Activated CD8-positive, alpha-beta memory T cell treated with anti-CD3 and anti-CD28 coated beads for 36 hours (primary cell): Measurements from ENCODE around the gene POLR3GL. TPM values are rescaled to one million over a fixed set of nuclear protein-coding genes. Genes with fewer than 3 reads are reported as not detected.
"Not testable (repeated sequence)": the region's sequence is repeated elsewhere in the genome, so short reads cannot be mapped to it uniquely, and the experiment has no call there.

Source experiments
- CTCF ChIA-PET: fragments of 350-600 bp; sonication (Branson Sonifier 250); formaldehyde crosslinking; loops from one replicate; lab custom pipeline; 2021; ENCODE audit warnings: antibody characterized with exemption; lab: Charles Lee
- POLR2A ChIA-PET: fragments of 350-600 bp; sonication (Branson Sonifier 250); formaldehyde crosslinking; loops from one replicate; lab custom pipeline; 2021; ENCODE audit warnings: antibody characterized with exemption; lab: Charles Lee
- total RNA-seq, 2 experiments: library from RNA; stranded (reverse); gene quantifications; one replicate each; pipeline ENCODE4 v1.2.3, GENCODE V29; 2021

Gene POLR3GL
- total RNA-seq, 2 experiments from 2014 or later: 18.1 to 21.9 TPM

DNA sequence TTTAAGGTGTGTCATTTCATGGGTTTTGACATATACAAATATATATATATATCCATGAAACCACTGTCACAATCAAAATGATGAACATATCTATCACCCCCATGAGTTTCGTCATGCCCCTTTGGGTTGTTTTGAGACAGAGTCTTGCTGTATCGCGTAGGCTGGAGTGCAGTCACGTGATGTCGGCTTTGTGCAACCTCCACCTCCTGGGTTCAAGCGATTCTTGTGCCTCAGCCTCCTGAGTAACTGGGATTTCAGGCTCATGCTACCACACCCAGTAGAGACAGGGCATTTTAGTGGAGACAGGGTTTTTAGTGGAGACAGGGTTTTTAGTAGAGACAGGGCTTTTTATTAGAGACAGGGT lies 49.1 kb downstream of the POLR3GL start:
- CTCF ChIA-PET: interaction anchor here (0.7 to 9.5 kb wide), 3 partner anchors 8 to 35 kb away, joined by 3 to 161 read pairs (median 3); partner anchors contain the start of gene HJV
- POLR2A ChIA-PET: no interaction called here

DNA sequence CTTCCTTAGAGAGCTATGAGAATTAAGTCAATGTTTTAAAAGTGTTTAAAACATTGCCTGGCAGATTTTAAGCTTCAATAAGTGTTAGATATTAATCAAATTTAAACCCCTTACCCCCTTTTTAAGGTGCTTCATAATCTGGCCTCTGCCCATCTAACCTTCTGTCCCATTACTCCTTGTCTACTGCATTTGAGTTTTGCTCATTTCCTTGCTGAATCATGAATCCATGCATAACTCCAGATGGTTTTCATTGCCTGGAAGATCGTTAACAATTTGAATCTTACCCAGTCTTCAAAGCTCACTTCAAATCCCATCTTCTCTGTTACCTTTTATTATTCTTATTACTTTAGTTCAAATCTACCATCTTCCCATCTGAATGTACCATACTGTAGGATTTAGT lies 52.4 kb downstream of the POLR3GL start:
- ChIA-PET CTCF (interaction anchor here (0.9 to 2.4 kb wide), 3 partner anchors 18 to 83 kb away, joined by 3 to 9 read pairs (median 4); no protein-coding TSS in a partner anchor), POLR2A (no interaction called here)

DNA sequence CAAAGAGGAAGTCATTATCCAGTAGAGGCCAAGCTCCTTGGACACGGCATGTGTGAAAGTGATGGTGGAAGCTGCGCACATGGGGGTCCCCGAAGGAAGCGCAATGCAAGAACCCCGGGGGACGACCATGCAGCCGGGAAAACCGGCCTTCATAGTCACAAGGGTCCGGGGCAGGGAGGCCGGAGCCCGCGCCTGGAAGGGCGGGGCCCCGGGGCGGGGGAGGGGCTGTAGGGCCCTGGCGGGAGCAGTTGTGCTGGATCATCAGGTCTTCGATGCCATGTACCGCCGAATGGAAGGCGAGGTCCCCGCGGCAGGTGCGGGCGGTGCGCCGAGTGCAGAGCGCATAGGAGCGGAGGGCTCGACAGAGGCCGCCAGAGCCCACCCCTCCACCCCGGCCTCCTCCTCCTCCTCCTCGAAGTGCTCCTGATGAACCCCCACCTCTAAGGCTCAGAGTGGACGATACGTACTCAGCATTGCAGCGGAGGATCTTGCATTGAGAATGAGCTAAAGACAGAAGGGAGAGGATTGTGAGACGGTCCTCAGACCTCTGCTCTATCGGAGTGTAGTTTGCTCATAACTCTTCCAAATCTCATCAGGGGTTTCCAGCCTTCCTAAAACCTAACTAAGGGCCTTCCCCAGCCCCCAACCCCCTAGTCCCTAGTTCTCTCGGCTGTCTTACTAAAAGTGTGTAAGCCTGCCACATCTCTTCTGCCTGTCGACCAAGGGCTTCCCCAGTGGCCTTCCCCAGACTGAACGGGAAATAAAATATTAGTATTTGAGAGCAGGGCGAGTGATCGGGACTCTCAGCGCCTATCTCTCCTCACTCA lies 55.0 kb downstream of the POLR3GL start:
- CTCF ChIA-PET: interaction anchor here (1.4 kb wide), 1 partner anchor 14 kb away, joined by 3 read pairs; no protein-coding TSS in a partner anchor

DNA sequence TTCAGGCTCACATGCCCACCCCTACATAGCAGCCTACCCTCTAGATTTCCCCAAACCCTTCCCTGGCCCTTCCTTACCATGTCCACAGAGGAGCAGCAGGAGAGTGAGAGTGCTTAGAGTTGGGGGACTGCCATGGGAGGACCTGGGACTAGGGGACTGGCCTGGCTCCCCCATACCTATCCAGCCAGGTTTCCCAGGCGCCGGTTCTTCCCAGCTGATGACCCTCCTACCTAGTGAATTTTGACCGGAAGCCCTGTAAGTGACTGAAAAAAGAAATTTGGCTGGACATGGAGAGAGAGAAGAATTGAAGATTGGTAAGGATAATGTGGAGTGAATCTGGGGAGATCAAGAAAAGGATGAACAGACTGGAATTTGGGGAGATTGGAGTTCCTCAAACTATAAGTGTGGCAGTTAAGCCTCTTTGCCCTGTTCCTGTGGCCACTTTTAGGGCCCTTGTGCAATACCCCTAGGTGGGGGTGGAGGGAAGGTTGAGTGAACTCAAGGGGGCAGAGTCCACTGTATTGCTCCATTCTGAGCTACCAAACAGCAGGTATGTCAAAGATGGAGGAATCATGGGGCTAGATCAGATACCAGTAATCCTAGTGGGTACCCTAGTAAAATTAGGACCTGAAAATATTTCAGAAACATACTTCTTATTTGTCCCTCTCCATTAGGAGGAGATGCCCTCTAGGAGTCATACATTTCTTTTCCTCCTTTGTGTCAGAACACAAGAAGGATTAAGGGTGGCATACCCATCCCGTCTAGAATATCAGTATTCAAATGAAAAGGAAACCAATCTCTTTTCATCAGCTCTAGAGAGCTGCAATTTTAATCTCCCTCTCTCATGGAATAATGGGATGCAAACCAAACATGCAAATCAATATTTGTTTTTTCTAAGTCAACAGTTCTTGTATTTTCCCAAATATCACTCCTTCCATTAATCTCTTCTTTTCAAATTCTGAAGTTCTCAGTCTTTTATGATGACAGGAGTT lies 55.9 kb downstream of the POLR3GL start:
- CTCF ChIA-PET: interaction anchor here (1.4 kb wide), 1 partner anchor 13 kb away, joined by 3 read pairs; no protein-coding TSS in a partner anchor

More for the DNA sequence above, 55.0 kb downstream of the POLR3GL start:
- POLR2A ChIA-PET: no interaction called here

DNA sequence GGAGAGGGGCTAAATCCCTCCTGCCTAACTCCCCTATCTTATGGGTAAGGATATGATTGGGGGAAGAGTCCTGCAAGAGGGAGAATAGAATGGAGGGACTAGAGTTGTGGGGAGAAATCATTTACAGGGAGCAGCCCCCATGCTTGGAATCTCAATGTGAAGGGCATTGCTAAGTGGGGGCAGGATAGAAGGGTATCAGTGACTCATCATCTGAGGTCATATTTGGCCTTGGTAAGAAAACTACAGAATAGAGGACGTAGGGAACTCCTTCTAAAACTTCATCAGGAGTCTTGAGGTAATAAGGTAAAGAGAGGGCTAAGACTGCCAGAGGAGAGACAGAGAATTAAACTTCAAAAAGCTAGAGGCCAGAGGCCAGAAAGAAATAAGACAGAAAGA lies 56.6 kb downstream of the POLR3GL start:
- ChIA-PET POLR2A (no interaction called here), CTCF (interaction anchor here (0.7 to 1.4 kb wide), 2 partner anchors 8 to 12 kb away, joined by 3 read pairs; no protein-coding TSS in a partner anchor)

More for the DNA sequence above, 55.9 kb downstream of the POLR3GL start:
- POLR2A ChIA-PET: no interaction called here

DNA sequence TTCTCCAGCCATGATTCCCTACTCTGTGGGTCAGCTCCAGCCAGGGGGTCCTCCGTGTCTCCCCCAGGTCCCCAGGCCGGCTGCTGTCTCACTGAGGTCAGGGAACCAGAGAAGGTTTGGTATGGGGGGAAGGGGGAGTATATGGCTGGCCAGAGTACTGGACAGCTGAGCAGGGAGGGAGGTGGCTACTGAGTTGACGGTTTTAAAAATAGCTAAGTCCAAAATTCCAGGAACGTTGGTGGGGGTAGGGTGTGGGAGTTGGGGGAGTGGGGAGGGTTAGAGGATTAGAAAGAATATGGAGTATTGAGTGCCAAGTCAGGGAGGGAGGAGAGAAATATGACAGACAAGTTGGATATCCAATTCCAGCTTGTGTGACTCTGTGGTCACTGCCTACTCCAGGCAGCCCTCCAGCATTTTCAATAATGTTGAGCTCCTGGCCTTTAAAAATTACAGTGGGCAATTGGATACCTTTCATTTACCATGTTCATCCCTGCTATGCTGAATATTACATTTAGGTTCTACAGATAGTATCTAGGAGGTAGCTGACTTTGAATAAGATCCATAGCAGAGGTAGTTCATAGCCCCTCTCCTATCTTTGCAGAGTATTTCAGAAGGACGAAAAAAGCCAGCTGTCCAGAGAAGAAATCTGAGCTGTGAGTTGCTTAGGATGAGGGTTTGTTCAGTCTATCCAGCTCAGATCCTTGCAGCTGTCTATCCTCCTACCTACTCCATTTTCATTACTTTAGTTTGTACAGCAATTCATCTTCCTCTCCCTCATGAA lies 57.3 kb downstream of the POLR3GL start, which contains the start of gene HJV:
Gene HJV (minus strand): TSS at position 114 of the 781 bp plus-strand sequence. CDS start 1,504 bp downstream, outside the sequence.
- ChIA-PET CTCF (interaction anchor here (0.7 kb wide), 2 partner anchors 8 to 13 kb away, joined by 3 read pairs; no protein-coding TSS in a partner anchor), POLR2A (no interaction called here)

DNA sequence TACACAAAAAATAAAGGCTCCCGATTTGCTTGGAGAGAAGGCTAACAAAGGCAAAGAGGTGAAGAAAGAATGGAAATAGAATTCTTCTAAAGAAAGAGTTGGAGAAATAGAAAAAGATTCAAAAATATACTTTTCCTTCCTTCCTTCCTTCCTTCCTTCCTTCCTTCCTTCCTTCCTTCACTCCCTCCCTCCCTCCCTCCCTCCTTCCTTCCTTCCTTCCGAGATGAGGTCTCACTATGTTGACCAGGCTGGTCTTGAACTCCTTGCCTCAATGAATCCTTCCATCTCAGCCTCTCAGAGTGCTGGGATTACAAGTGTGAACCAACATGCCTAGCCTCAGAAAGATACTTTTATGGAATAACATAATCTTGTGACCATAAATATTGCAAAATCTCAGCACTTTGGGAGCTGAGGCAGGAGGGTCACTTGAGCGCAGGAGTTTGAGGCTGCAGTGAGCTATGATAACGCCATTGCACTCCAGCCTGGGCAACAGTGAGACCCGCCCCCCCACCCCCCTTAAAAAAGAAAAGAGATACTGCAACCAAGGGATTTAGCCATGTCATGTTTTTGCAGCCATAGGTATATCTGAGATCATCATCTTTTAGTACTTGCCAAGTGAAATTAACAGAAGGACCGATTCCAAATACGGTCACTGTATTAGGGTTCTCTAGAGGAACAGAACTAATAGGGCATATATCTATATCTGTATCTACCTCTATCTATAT lies 58.1 kb downstream of the POLR3GL start:
- POLR2A ChIA-PET: no interaction called here
- CTCF ChIA-PET: no interaction called here

DNA sequence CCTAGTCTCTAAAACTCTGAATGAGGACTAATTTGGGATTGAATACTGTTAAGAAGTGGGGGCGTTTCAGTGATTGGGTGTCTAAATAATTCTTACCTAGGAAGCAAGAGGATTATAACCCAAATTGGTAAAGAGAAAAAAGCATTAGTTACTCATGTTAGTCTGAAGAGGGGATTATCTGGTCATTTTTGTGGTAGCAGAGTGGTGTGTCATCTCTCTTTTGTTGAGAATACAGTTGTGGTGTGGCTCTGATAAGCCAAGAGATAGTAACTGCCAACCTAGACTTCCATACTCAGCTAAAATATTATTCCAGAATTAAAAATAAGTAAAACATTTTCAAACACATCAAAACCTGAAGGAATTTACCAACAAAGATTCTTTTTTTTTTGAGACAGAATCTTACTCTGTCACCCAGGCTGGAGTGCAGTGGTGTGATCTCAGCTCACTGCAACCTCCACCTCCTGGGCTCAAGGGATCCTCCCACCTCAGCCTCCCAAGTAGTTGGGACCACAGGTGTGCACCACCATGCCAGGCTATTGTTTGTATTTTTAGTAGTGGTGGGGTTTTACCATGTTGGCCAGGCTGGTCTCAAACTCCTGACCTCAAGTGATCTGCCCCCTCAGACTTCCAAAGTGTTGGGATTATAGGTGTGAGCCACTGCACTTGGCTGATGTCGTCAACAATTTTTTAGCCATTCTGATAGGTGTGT lies 61.5 kb downstream of the POLR3GL start:
- CTCF ChIA-PET: interaction anchor here (0.8 to 1.4 kb wide), 2 partner anchors 49 to 181 kb away, joined by 3 read pairs; partner anchors contain the start of gene NUDT17

DNA sequence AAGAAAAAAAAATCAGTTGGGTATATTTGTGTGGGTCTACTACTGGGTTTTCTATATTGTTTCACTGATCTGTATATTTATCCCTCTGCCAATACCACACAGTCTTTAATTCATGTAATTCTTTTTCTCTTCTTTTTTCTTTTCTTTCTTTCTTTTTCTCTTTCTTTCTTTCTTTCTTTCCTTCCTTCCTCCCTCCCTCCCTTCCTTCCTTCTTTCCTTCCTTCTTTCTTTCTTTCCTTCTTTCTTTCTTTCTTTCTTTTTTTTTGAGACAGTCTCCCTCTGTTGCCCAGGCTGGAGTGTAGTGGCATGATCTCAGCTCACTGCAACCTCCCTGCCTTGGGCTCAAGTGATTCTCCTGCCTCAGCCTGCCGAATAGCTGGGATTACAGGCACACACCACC lies 62.2 kb downstream of the POLR3GL start:
- POLR2A ChIA-PET, CTCF ChIA-PET: not testable (repeated sequence)

More for the DNA sequence above, 61.5 kb downstream of the POLR3GL start:
- POLR2A ChIA-PET: not testable (repeated sequence)

Other genes with a start within 250 kb of the POLR3GL start
- gene CD160, start 245.2 kb upstream of the POLR3GL start, total RNA-seq: 10 to 100 TPM; 49.0 to 57.8 TPM
- 10 to 100 TPM; 16.3 to 16.4 TPM for gene RNF115, start 140.6 kb upstream of the POLR3GL start, total RNA-seq
- 10 to 100 TPM; 55.8 to 56.3 TPM for gene POLR3C, start 140.5 kb upstream of the POLR3GL start, total RNA-seq
- gene NUDT17, start 119.1 kb upstream of the POLR3GL start, total RNA-seq: 1 to 10 TPM; 2.6 to 2.9 TPM
- 10 to 100 TPM; 17.6 to 17.7 TPM for gene PIAS3, start 105.6 kb upstream of the POLR3GL start, total RNA-seq
- 1 to 10 TPM in 1 of 2 experiments, under 1 TPM in 1; 0.82 to 1.2 TPM for gene ANKRD35, start 78.8 kb upstream of the POLR3GL start, total RNA-seq
- 1 to 10 TPM; 2.4 to 2.8 TPM for gene ITGA10, start 54.6 kb upstream of the POLR3GL start, total RNA-seq
- 10 to 100 TPM; 33.6 to 34.0 TPM for gene PEX11B, start 46.0 kb upstream of the POLR3GL start, total RNA-seq
- gene RBM8A, start 37.2 kb upstream of the POLR3GL start, total RNA-seq: 100 to 1,000 TPM; 375 to 376 TPM
- 10 to 100 TPM; 38.1 to 39.3 TPM for gene LIX1L, start 6.7 kb upstream of the POLR3GL start, total RNA-seq
- gene ANKRD34A, start 115 bp upstream of the POLR3GL start, total RNA-seq: 10 to 100 TPM in 1 of 2 experiments, 1 to 10 TPM in 1; 10.0 to 13.2 TPM
- 10 to 100 TPM; 62.1 to 62.8 TPM for gene TXNIP, start 31.9 kb downstream of the POLR3GL start, total RNA-seq
- not detected for gene HJV, start 57.0 kb downstream of the POLR3GL start, total RNA-seq
- gene NBPF10, start 180.1 kb downstream of the POLR3GL start, total RNA-seq: under 1 TPM; 0.80 to 0.82 TPM